ENCODE results near the gene PRKCZ. TPM values are rescaled to one million over a fixed set of nuclear protein-coding genes. Genes with fewer than 3 reads are reported as not detected.
"Not testable (repeated sequence)": the region's sequence is repeated elsewhere in the genome, so short reads cannot be mapped to it uniquely, and the experiment has no call there.

Gene PRKCZ
- polyA plus RNA-seq, 1 of the 3 experiments (the other 2 are of a cell fraction): 24.2 TPM

DNA sequence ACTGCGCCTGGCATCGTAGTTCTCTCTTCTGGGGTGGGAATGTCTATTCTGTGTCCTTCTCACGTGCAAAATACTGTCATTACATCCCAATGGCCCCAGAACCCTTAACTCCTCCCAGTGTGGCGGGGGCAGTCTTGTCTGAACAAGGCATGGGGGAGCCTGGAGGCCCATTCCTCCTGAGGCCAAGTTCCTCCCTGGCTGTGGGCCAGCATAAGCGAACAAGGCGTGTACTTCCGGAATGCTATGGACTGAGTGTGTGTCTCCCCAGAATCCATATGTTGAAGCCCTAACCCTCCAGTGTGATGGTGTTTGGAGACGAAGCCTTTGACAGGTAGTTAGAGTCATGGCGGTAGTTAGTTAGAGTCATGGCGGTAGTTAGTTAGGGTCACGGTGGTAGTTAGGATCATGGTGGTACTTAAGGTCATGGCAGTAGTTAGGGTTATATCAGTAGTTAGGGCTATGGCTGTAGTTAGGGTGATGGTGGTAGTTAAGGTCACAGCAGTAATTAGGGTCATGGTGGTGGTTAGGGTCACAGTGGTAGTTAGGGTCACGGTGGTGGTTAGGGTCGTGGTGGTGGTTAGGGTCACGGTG lies 71.0 kb downstream of the PRKCZ start:
- ChIA-PET POLR2A (no interaction called here), CTCF (no interaction called here)
- Histone ChIP-seq H3K4me3 (ENCODE audit: low read depth in 2 of 2, low read length in 1 of 2) (no peak overlapping the region), H3K4me2 (no peak overlapping the region), H3K79me2 (ENCODE audit: insufficient read depth) (no peaks in the 10 kb centered on the region), H3F3A (replicated peaks; ENCODE audit: insufficient read depth) (no peaks in the 10 kb centered on the region), H3K36me3 (replicated peaks in 1 of 2; ENCODE audit: control insufficient read depth in 1 of 2, insufficient read depth in 2 of 2, low read length in 1 of 2) (no peaks in the 10 kb centered on the region), H3K9me3 (peaks cover 3% of the 10 kb centered on the region; the same call in 1 of the 2 replicates), H2AFZ (ENCODE audit: low read depth) (no peak overlapping the region), H3K9ac (no peak overlapping the region), H3K4me1 (ENCODE audit: control insufficient read depth in 1 of 2, insufficient read depth in 2 of 2, low read depth in 1 of 2, low read length in 1 of 2) (no peaks in the 10 kb centered on the region), H3K27me3 (ENCODE audit: insufficient read depth) (no peaks in the 10 kb centered on the region), H3K9me2 (no peaks in the 10 kb centered on the region), H4K20me1 (ENCODE audit: insufficient read depth) (no peaks in the 10 kb centered on the region), H3K27ac (ENCODE audit: low read depth in 2 of 2, low read length in 1 of 2) (no peak overlapping the region)
- 77% methylated on average over 14 of the region's 14 CpGs for WGBS (ENCODE audit: low lambda C conversion rate)
- no peak for TF ChIP-seq YY1 (IDR thresholded peaks at IDR 0.05; ENCODE audit: low read depth)
- no peak for TF ChIP-seq ELF1 (IDR thresholded peaks at IDR 0.05)
- TF ChIP-seq RXRA (IDR thresholded peaks at IDR 0.05; ENCODE audit: borderline replicate concordance, low read depth): no peak
- TF ChIP-seq, protein P1, sequence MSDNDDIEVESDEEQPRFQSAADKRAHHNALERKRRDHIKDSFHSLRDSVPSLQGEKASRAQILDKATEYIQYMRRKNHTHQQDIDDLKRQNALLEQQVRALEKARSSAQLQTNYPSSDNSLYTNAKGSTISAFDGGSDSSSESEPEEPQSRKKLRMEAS (IDR thresholded peaks at IDR 0.05; ENCODE audit: low read depth): no peak
- TF ChIP-seq RFX5 (IDR thresholded peaks at IDR 0.05; ENCODE audit: low read length): no peak
- no peak for TF ChIP-seq CHD2 (IDR thresholded peaks at IDR 0.05; ENCODE audit: low read length, partially characterized antibody)
- TF ChIP-seq TAF1 (IDR thresholded peaks at IDR 0.05; ENCODE audit: borderline replicate concordance, low read depth, low read length): no peak
- no peak for TF ChIP-seq TEAD4 (IDR thresholded peaks at IDR 0.05; ENCODE audit: borderline replicate concordance, insufficient read depth)
- TF ChIP-seq RCOR1 (IDR thresholded peaks at IDR 0.05; ENCODE audit: low read length): no peak
- no peak for TF ChIP-seq EZH2phosphoT487 (IDR thresholded peaks at IDR 0.05; ENCODE audit: borderline replicate concordance, low read depth)
- no peak for TF ChIP-seq NFIC (IDR thresholded peaks at IDR 0.05; ENCODE audit: borderline replicate concordance)
- TF ChIP-seq FOXJ3 (CRISPR knock-in tag; IDR thresholded peaks at IDR 0.05): no peak
- TF ChIP-seq SIN3A (IDR thresholded peaks at IDR 0.05; ENCODE audit: borderline replicate concordance, low read depth, low read length): no peak
- TF ChIP-seq MXI1 (IDR thresholded peaks at IDR 0.05; ENCODE audit: low read depth, low read length): no peak
- TF ChIP-seq, protein P2, sequence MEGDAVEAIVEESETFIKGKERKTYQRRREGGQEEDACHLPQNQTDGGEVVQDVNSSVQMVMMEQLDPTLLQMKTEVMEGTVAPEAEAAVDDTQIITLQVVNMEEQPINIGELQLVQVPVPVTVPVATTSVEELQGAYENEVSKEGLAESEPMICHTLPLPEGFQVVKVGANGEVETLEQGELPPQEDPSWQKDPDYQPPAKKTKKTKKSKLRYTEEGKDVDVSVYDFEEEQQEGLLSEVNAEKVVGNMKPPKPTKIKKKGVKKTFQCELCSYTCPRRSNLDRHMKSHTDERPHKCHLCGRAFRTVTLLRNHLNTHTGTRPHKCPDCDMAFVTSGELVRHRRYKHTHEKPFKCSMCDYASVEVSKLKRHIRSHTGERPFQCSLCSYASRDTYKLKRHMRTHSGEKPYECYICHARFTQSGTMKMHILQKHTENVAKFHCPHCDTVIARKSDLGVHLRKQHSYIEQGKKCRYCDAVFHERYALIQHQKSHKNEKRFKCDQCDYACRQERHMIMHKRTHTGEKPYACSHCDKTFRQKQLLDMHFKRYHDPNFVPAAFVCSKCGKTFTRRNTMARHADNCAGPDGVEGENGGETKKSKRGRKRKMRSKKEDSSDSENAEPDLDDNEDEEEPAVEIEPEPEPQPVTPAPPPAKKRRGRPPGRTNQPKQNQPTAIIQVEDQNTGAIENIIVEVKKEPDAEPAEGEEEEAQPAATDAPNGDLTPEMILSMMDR (IDR thresholded peaks at IDR 0.05): no peak
- no peak for TF ChIP-seq TCF12 (IDR thresholded peaks at IDR 0.05)
- DNase-seq: no peak

DNA sequence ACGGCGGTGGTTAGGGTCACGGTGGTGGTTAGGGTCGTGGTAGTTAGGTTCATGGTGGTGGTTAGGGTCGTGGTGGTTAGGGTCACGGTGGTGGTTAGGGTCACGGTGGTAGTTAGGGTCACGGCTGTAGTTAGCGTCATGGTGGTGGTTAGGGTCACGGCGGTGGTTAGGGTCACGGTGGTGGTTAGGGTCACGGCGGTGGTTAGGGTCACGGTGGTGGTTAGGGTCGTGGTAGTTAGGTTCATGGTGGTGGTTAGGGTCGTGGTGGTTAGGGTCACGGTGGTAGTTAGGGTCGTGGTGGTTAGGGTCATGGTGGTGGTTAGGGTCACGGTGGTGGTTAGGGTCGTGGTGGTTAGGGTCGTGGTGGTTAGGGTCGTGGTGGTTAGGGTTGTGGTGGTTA lies 71.6 kb downstream of the PRKCZ start:
- H3K9ac ChIP-seq; H3F3A ChIP-seq (replicated peaks; ENCODE audit: insufficient read depth); H4K20me1 ChIP-seq (ENCODE audit: insufficient read depth); CTCF ChIA-PET; H3K27me3 ChIP-seq (ENCODE audit: insufficient read depth); DNase-seq; H3K9me3 ChIP-seq; H3K4me3 ChIP-seq (ENCODE audit: low read depth in 2 of 2, low read length in 1 of 2); H3K79me2 ChIP-seq (ENCODE audit: insufficient read depth); H3K36me3 ChIP-seq (replicated peaks in 1 of 2; ENCODE audit: control insufficient read depth in 1 of 2, insufficient read depth in 2 of 2, low read length in 1 of 2); H3K4me2 ChIP-seq; H3K27ac ChIP-seq (ENCODE audit: low read depth in 2 of 2, low read length in 1 of 2); H2AFZ ChIP-seq (ENCODE audit: low read depth); H3K9me2 ChIP-seq; H3K4me1 ChIP-seq (ENCODE audit: control insufficient read depth in 1 of 2, insufficient read depth in 2 of 2, low read depth in 1 of 2, low read length in 1 of 2); POLR2A ChIA-PET: not testable (repeated sequence)
- WGBS (ENCODE audit: low lambda C conversion rate): 33% methylated on average over 6 of the region's 23 CpGs

All from SK-N-SH (cell line).